Calu3 (cell line): ENCODE data around the gene PNPLA3. TPM values are rescaled to one million over a fixed set of nuclear protein-coding genes. Genes with fewer than 3 reads are reported as not detected.

ENCODE experiments used
- BruUV-seq: library from RNA; stranded (reverse); fragments of 400-500 nt; replicated peaks from 2 replicates; lab custom pipeline; 2021; lab: Mats Ljungman, UMichigan
- CTCF ChIA-PET: fragments of 300-600 bp; sonication (Branson Sonifier 250); formaldehyde crosslinking; loops from one replicate; lab custom pipeline; 2022; ENCODE audit warnings: antibody characterized with exemption; lab: Charles Lee
- DNase-seq: peaks from one replicate; pipeline ENCODE4 v3.0.0; 2022
- H3K27ac Mint-ChIP-seq: one replicate; pipeline ENCODE4 v1.8.0; 2022; ENCODE audit warnings: mixed read lengths; ENCODE audit not compliant: unreplicated experiment
- H3K27me3 Mint-ChIP-seq: one replicate; pipeline ENCODE4 v1.8.0; 2022; ENCODE audit warnings: mixed read lengths; ENCODE audit not compliant: unreplicated experiment
- H3K36me3 Mint-ChIP-seq: one replicate; pipeline ENCODE4 v1.8.0; 2022; ENCODE audit warnings: mild to moderate bottlenecking, moderate library complexity, mixed read lengths; ENCODE audit not compliant: insufficient read depth, unreplicated experiment
- H3K4me1 Mint-ChIP-seq: one replicate; pipeline ENCODE4 v1.8.0; 2022; ENCODE audit warnings: mild to moderate bottlenecking, low read depth, mixed read lengths; ENCODE audit not compliant: unreplicated experiment
- H3K4me3 Mint-ChIP-seq: one replicate; pipeline ENCODE4 v1.8.0; 2022; ENCODE audit warnings: mild to moderate bottlenecking, low read depth, moderate library complexity, mixed read lengths; ENCODE audit not compliant: unreplicated experiment
- H3K9me3 Mint-ChIP-seq: one replicate; pipeline ENCODE4 v1.8.0; 2022; ENCODE audit warnings: low read depth, mixed read lengths; ENCODE audit not compliant: unreplicated experiment
- intact Hi-C: fragments of 100-400 bp; cut with micrococcal nuclease; formaldehyde crosslinking; loops from one replicate; pipeline ENCODE4 v1.10.0; 2022; ENCODE audit not compliant: unreplicated experiment
- total RNA-seq: library from RNA; stranded (reverse); gene quantifications from 2 replicates; pipeline ENCODE4 v1.2.3, GENCODE V29; 2022
- TF ChIP-seq, protein P1 (sequence below): fragments of 200-600 bp; IDR thresholded peaks from one replicate; pipeline ENCODE4 v1.8.0; 2022; ENCODE audit warnings: antibody characterized with exemption; ENCODE audit not compliant: unreplicated experiment

PNPLA3 gene
- total RNA-seq, 1 experiment from 2014 or later = 9.5 TPM

DNA sequence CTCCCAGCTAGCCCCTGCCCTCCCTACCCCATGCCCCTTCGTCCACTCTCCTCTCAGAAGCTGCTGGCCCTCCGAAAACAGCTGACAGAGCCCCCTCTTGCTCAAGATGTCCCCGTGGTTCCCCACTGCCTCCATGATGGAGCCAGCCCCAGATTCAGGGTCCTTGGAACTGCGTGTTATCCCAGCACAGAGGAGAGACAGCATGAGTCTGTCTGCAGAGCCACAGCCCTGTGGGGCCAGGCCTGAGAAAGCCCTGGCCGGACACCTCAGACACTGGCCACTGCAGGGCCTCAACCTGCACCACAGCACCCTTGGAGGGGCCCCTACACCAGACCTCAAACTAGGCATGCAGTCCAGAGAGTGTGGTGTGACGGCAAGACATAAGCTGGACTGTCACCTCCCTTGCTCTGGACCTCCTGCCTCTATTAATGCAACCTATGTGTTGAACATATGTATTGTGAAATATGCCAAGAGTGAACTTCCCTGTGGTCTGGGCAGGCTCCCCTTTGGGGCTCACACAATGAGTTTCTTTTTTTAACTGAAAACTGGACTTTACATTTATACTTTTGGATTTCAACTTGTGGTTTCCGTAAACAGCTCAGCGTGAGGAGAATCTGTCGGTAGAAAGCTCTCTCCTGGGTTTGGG is 41.4 kb upstream of the PNPLA3 start:
- CTCF ChIA-PET = interaction anchor here (0.7 to 1.4 kb wide), 12 partner anchors 15 to 215 kb away, joined by 3 to 72 read pairs (median 4); no protein-coding TSS in a partner anchor
- Mint-ChIP-seq H3K27ac (no peak overlapping the region), H3K27me3 (peaks cover 76% of the 10 kb centered on the region), H3K9me3 (no peaks in the 10 kb centered on the region), H3K4me3 (no peak overlapping the region), H3K36me3 (peaks cover 4% of the 10 kb centered on the region), H3K4me1 (no peaks in the 10 kb centered on the region)
- TF ChIP-seq, protein P1, sequence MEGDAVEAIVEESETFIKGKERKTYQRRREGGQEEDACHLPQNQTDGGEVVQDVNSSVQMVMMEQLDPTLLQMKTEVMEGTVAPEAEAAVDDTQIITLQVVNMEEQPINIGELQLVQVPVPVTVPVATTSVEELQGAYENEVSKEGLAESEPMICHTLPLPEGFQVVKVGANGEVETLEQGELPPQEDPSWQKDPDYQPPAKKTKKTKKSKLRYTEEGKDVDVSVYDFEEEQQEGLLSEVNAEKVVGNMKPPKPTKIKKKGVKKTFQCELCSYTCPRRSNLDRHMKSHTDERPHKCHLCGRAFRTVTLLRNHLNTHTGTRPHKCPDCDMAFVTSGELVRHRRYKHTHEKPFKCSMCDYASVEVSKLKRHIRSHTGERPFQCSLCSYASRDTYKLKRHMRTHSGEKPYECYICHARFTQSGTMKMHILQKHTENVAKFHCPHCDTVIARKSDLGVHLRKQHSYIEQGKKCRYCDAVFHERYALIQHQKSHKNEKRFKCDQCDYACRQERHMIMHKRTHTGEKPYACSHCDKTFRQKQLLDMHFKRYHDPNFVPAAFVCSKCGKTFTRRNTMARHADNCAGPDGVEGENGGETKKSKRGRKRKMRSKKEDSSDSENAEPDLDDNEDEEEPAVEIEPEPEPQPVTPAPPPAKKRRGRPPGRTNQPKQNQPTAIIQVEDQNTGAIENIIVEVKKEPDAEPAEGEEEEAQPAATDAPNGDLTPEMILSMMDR = no peak
- no peak for DNase-seq
- BruUV-seq = no TSS peak
- intact Hi-C loops = no loop called here

DNA sequence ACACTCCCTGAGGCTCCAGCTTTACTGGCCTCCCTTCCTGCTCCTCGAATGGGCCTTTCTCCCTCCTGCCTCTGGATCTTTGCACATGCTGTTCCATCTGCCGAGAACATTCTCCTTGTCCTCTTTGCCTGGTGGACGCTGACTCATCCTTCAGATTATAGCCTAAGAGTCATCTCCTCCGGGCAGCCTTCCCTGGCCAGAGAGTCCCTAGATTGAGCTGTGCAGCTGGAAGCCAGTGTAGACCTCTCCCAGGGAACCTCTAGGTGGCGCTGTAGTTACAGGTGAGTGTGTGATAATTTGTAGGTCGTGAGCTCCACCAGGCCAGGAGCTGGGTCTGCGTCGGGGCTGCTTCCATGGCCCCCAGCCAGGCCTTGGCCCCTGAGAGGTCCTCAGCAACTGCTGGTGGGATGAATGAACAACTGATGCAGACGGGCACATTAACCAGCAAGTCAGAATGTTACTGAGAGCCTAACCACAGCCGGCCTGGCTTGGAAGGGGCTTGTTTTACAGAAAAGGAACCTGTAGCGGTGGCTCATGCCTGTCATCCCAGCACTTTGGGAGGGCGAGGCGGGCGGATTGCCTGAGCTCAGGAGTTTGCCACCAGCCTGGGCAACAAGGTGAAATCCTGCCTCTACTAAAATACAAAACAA is 40.5 kb upstream of the PNPLA3 start:
- CTCF ChIA-PET = interaction anchor here (0.6 to 1.4 kb wide), 17 partner anchors 14 to 216 kb away, joined by 3 to 72 read pairs (median 4); partner anchors contain the start of genes PNPLA3 and SAMM50
- Mint-ChIP-seq H3K4me3 (no peak overlapping the region), H3K27me3 (peaks cover 76% of the 10 kb centered on the region), H3K27ac (no peak overlapping the region), H3K36me3 (peaks cover 4% of the 10 kb centered on the region), H3K9me3 (no peaks in the 10 kb centered on the region), H3K4me1 (no peaks in the 10 kb centered on the region)
- TF ChIP-seq, protein P1 = peak; percentile 63
- intact Hi-C loops = loop anchor here (1.0 kb wide), 1 partner anchor 63 kb away; no protein-coding TSS in a partner anchor
- DNase-seq = peak; percentile 79
- no TSS peak for BruUV-seq

DNA sequence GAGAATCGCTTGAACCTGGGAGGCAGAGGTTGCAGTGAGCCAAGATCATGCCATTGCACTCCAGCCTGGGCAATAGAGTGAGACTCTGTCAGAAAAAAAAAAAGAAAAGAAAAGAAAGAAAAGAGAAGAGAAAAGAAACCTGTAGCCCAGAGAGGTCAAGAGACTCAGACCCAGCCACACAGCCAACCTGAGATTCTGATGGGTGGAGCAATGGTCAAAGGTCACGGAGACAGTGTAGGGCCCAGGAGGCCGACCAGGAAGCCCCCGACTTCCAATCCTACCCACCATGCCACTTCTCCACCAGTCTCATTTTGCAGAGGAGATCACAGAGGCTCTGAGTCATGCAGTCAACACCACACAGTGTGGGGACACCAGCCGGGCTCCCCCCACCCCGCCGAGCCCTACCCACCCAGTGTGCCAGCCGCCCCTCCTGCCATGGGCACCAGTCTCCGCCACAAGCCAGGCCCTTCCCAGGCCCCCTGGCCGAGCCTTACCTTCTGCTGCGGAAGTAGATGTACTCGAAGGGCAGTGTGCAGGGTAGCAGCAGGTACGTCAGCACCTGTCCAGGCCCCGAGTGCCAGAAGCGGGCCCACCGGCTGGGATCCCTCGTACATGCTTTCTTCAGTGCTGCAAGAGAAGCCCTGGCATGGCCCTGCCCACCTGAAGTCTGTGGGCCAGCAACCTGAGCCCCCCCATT is 39.7 kb upstream of the PNPLA3 start:
- Mint-ChIP-seq H3K9me3 (no peaks in the 10 kb centered on the region), H3K27ac (no peak overlapping the region), H3K4me1 (no peaks in the 10 kb centered on the region), H3K27me3 (peaks cover 76% of the 10 kb centered on the region), H3K36me3 (peaks cover 4% of the 10 kb centered on the region), H3K4me3 (no peak overlapping the region)
- intact Hi-C loops = loop anchor here (1.0 kb wide), 1 partner anchor 62 kb away; no protein-coding TSS in a partner anchor
- CTCF ChIA-PET = interaction anchor here (0.6 to 1.4 kb wide), 16 partner anchors 14 to 217 kb away, joined by 3 to 72 read pairs (median 4); partner anchors contain the start of genes PNPLA3 and SAMM50
- no TSS peak for BruUV-seq
- no peak for DNase-seq
- TF ChIP-seq, protein P1 = no peak

DNA sequence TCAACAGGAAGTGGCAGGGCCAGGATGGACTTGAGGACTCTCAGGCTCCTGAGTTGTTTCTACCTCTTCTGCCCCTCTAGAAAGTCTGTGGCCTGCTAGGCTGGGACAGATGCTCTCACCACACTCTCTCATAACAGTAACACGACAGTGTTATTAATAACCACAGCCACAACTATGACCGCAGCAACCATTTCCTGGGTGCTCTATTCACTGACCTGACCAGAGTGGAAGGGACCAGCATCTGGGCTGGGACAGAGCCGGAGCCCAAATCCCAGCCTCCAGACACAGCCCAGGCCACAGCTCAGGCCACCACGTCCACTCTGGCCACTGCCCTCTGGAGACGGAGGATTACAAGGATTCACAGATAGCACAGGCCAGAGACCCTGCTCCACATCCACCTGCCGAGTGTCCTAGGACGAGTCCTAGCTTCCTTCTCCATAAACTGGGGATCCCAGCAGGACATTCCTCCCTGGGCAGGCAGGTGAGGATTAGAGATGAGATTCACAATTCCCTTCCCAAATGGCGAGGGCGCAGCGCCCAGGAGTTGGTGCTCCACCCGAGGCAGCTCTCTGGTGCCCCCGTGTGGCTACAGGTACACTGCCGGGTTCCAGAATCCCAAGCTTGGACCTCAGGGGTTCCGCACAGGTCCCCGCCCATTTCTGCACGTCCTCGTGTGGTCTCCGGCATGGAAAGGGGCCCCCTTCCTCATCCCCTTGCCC is 38.8 kb upstream of the PNPLA3 start:
- intact Hi-C loops = no loop called here
- H3K4me3 Mint-ChIP-seq = no peak overlapping the region
- no peaks in the 10 kb centered on the region for H3K4me1 Mint-ChIP-seq
- peaks cover 4% of the 10 kb centered on the region for H3K36me3 Mint-ChIP-seq
- peaks cover 76% of the 10 kb centered on the region for H3K27me3 Mint-ChIP-seq
- H3K27ac Mint-ChIP-seq = no peak overlapping the region
- no peaks in the 10 kb centered on the region for H3K9me3 Mint-ChIP-seq
- DNase-seq = peak; percentile 84
- TF ChIP-seq, protein P1 = peak; percentile 93
- CTCF ChIA-PET = interaction anchor here (0.7 to 1.2 kb wide), 3 partner anchors 15 to 61 kb away, joined by 3 to 15 read pairs (median 5); no protein-coding TSS in a partner anchor
- BruUV-seq = no TSS peak
